ENCODE measurements around the gene EPHA8. TPM values are rescaled to one million over a fixed set of nuclear protein-coding genes. Genes with fewer than 3 reads are reported as not detected.

EPHA8 gene
- total RNA-seq, 2 experiments from 2014 or later = not detected

GRCh38 chr1:22529901-22530621, 33.2 kb upstream of the EPHA8 start:
- H3K4me3 Mint-ChIP-seq = no peak overlapping the region
- H3K27ac Mint-ChIP-seq = peak overlapping the region; percentile 40
- no peaks in the 10 kb centered on the region for H3K9me3 Mint-ChIP-seq
- H3K4me1 Mint-ChIP-seq = no peaks in the 10 kb centered on the region
- H3K36me3 Mint-ChIP-seq = peaks cover 2% of the 10 kb centered on the region
- no peaks in the 10 kb centered on the region for H3K27me3 Mint-ChIP-seq
- no peak for DNase-seq

GRCh38 chr1:22530715-22531114, 32.6 kb upstream of the EPHA8 start:
- Mint-ChIP-seq H3K4me1 (no peaks in the 10 kb centered on the region), H3K27ac (no peak overlapping the region), H3K9me3 (no peaks in the 10 kb centered on the region), H3K27me3 (no peaks in the 10 kb centered on the region), H3K36me3 (peaks cover 2% of the 10 kb centered on the region), H3K4me3 (no peak overlapping the region)
- DNase-seq = no peak

DNA sequence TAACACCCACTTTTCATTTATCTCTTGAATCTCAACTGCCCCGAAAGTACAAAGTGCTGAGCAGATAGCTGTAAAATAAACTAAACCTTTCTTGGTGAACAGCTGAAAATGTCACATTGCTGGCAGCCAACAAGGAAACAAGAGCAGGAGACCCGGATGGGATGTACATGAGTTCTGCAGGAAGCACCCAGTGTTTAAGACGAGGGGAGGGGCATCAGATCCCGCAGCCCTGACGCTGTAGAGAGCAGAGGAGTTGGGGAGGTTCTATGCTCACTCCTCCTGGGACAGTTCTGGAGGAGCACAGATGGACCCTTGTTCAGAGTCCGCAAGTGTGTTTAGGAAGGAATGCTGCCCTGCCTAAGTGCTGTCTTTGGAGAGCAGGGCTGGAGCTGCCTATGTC, 32.0 kb upstream of the EPHA8 start:
- no peaks in the 10 kb centered on the region for H3K9me3 Mint-ChIP-seq
- H3K36me3 Mint-ChIP-seq = peaks cover 2% of the 10 kb centered on the region
- no peak overlapping the region for H3K27ac Mint-ChIP-seq
- H3K4me3 Mint-ChIP-seq = no peak overlapping the region
- H3K27me3 Mint-ChIP-seq = no peaks in the 10 kb centered on the region
- DNase-seq = no peak
- no peaks in the 10 kb centered on the region for H3K4me1 Mint-ChIP-seq

DNA sequence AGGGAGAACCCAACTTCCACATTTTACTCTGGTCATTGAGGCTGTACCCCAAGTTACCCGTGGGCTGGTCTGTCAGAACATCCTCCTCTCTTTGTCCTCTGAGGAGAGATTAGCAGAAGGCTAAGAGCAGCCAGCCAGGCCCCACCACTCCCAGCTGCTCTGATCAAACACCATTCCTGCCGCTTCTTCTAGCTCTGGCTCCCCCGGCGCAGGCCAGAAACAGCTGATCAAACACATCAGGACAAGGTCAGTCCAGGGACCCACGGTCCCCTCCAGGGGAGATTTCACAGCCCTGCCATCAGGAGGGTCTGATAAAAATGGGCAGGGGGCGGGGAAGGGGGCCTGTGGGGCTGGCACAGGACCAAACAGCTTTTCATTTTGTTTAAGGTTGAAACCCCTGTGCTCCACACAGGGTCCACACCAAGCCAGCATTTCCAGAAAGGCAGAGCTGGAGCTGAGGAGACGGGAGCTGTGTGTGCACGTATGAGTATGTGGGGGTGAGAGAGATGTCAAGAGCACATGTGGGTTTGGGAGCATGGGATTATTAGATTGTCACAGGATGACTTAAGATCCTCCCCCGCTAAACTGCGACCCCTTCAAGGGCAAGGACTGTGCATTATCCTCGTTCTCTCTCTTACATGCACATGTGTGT, 29.9 kb upstream of the EPHA8 start:
- Mint-ChIP-seq H3K4me3 (no peak overlapping the region), H3K27ac (no peak overlapping the region), H3K9me3 (no peaks in the 10 kb centered on the region), H3K36me3 (peaks cover 5% of the 10 kb centered on the region), H3K27me3 (no peaks in the 10 kb centered on the region), H3K4me1 (peaks cover 2% of the 10 kb centered on the region)
- DNase-seq = no peak

- Mint-ChIP-seq H3K27ac (peak overlapping the region; percentile 57), H3K27me3 (no peaks in the 10 kb centered on the region), H3K36me3 (peaks cover 5% of the 10 kb centered on the region)
Measured at GRCh38 chr1:22534951-22535350, 28.3 kb upstream of the EPHA8 start.

GRCh38 chr1:22535399-22535798, 27.9 kb upstream of the EPHA8 start:
- no peaks in the 10 kb centered on the region for H3K27me3 Mint-ChIP-seq
- H3K4me1 Mint-ChIP-seq = peaks cover 15% of the 10 kb centered on the region
- no peak for DNase-seq
- peak overlapping the region; percentile 57 for H3K27ac Mint-ChIP-seq
- H3K4me3 Mint-ChIP-seq = no peak overlapping the region
- H3K9me3 Mint-ChIP-seq = no peaks in the 10 kb centered on the region
- peaks cover 5% of the 10 kb centered on the region for H3K36me3 Mint-ChIP-seq

More at GRCh38 chr1:22534951-22535350, 28.3 kb upstream of the EPHA8 start:
- no peak for DNase-seq
- peaks cover 13% of the 10 kb centered on the region for H3K4me1 Mint-ChIP-seq
- H3K9me3 Mint-ChIP-seq = no peaks in the 10 kb centered on the region
- H3K4me3 Mint-ChIP-seq = no peak overlapping the region

DNA sequence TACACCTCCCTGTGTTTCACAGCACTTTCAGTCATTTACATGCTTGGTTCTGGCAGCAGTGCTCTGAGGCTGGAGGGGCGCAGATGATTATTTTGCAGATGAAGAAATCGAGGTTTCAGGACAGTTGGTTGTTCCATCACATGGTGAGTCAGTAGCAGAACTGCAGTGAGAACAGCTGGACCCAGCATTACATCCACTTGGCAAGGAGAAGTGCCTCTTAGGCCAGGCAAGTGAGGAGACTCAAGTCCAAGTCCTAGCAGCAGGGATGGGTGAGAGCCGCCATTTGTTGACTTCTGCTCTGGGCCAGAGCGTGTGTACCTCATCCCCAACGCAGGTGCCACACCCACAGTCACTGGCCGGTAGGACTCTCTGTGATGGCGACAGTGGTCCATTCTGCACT, 26.8 kb upstream of the EPHA8 start:
- H3K4me1 Mint-ChIP-seq = peaks cover 15% of the 10 kb centered on the region
- H3K27ac Mint-ChIP-seq = no peak overlapping the region
- peaks cover 5% of the 10 kb centered on the region for H3K36me3 Mint-ChIP-seq
- H3K4me3 Mint-ChIP-seq = no peak overlapping the region
- H3K27me3 Mint-ChIP-seq = no peaks in the 10 kb centered on the region
- no peaks in the 10 kb centered on the region for H3K9me3 Mint-ChIP-seq
- DNase-seq = no peak

DNA sequence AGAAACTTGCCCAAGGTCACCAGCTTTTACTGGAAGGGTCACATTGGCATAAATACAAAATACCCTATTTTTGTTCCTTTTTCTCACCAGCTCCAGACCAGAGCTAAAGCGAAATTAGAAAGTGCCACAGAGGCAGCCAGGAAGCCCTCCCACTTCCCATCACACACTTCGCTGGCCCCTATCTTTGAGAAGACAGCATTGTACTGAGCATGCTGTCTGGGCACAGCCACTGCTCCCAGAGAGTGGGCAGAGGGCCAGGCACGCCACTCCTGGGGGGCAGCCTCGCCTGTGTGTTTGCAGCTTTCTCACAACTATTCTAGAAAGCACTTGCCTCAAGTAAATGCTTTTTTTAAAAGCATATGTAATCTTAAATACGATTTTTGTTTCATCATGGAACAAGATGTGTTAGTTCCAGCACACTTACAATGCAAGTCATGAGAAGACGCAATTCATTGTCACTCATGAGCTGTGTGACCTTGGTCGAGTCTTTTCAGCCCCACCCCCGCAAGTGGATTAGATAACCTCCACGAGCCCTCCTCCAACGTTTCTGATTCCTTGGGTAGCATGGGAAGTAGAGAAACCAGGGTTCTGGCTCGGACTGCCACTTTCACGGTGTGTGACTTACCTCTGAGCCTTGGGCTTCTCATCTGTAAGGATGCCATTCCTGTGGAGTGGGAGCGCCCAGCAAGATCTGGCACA, 25.7 kb upstream of the EPHA8 start:
- DNase-seq = no peak
- no peak overlapping the region for H3K27ac Mint-ChIP-seq
- H3K4me1 Mint-ChIP-seq = peaks cover 15% of the 10 kb centered on the region
- no peaks in the 10 kb centered on the region for H3K9me3 Mint-ChIP-seq
- no peaks in the 10 kb centered on the region for H3K27me3 Mint-ChIP-seq
- H3K4me3 Mint-ChIP-seq = no peak overlapping the region
- peaks cover 5% of the 10 kb centered on the region for H3K36me3 Mint-ChIP-seq

DNA sequence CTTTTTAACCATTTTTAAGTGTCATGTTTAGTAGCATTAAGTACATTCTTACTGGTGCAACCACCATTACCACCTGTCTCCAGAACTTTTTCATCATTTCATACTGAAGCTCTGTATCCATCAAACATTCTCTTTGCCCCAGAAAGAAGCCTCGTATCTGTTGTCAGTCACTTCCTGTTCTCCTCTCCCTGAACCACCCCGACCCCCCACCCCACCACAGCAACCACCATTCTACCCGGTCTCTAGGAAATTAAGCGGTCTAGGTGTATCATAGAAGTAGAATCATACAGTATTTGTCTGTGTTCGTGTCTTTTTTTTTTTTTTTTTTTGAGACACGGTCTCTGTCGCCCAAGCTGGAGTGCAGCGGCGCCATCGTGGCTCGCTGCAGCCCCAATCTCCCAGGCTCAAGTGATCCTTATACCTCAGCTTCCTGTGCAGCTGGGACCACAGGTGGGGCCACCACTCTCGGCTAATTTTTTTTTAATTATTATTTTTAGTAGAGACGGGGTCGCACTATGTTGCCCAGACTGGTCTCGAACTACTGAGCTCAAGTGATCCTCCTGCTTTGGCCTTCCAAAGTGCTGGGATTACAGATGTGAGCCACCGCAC, 23.7 kb upstream of the EPHA8 start:
- H3K4me3 Mint-ChIP-seq = peak overlapping the region; percentile 40
- no peak for DNase-seq
- H3K9me3 Mint-ChIP-seq = no peaks in the 10 kb centered on the region
- peaks cover 15% of the 10 kb centered on the region for H3K4me1 Mint-ChIP-seq
- peaks cover 2% of the 10 kb centered on the region for H3K36me3 Mint-ChIP-seq
- H3K27me3 Mint-ChIP-seq = no peaks in the 10 kb centered on the region
- H3K27ac Mint-ChIP-seq = peak overlapping the region; percentile 19

GRCh38 chr1:22540337-22540736, 23.0 kb upstream of the EPHA8 start:
- DNase-seq = no peak
- Mint-ChIP-seq H3K27ac (peak overlapping the region; percentile 49), H3K4me1 (peaks cover 15% of the 10 kb centered on the region), H3K36me3 (peaks cover 2% of the 10 kb centered on the region), H3K9me3 (no peaks in the 10 kb centered on the region), H3K27me3 (no peaks in the 10 kb centered on the region), H3K4me3 (no peak overlapping the region)

DNA sequence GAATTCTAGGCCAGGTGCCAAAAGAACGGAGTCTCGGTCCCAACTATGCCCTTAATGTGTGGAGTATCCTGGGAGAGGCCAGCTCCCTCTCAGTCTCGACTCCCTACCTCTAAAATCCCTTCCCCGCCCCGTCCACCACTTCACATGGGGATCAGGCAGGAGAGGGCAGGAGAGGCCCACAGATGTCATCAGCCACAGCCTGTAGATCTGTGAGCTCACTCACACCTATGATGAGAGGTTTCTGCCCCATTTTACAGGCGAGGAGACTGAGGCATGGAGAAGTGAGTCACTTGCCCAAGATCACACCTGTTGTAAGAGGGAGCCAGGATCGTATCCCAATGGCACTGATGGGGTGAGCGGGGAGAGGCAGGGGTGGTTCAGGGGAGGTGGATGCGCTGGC, 20.4 kb upstream of the EPHA8 start:
- H3K9me3 Mint-ChIP-seq = no peaks in the 10 kb centered on the region
- peaks cover 15% of the 10 kb centered on the region for H3K4me1 Mint-ChIP-seq
- DNase-seq = no peak
- H3K27me3 Mint-ChIP-seq = peaks cover 12% of the 10 kb centered on the region
- H3K4me3 Mint-ChIP-seq = no peak overlapping the region
- H3K27ac Mint-ChIP-seq = no peak overlapping the region
- H3K36me3 Mint-ChIP-seq = peaks cover 1% of the 10 kb centered on the region

GRCh38 chr1:22543679-22544078, 19.6 kb upstream of the EPHA8 start:
- Mint-ChIP-seq H3K27me3 (peaks cover 20% of the 10 kb centered on the region), H3K27ac (no peak overlapping the region), H3K4me1 (peaks cover 11% of the 10 kb centered on the region), H3K4me3 (no peak overlapping the region), H3K36me3 (peaks cover 1% of the 10 kb centered on the region), H3K9me3 (no peaks in the 10 kb centered on the region)
- no peak for DNase-seq

- Mint-ChIP-seq H3K27me3 (peaks cover 29% of the 10 kb centered on the region), H3K4me1 (peaks cover 3% of the 10 kb centered on the region), H3K36me3 (peaks cover 2% of the 10 kb centered on the region), H3K9me3 (no peaks in the 10 kb centered on the region), H3K4me3 (no peak overlapping the region), H3K27ac (no peak overlapping the region)
- DNase-seq = no peak
Measured at GRCh38 chr1:22544606-22545005, 18.7 kb upstream of the EPHA8 start.

DNA sequence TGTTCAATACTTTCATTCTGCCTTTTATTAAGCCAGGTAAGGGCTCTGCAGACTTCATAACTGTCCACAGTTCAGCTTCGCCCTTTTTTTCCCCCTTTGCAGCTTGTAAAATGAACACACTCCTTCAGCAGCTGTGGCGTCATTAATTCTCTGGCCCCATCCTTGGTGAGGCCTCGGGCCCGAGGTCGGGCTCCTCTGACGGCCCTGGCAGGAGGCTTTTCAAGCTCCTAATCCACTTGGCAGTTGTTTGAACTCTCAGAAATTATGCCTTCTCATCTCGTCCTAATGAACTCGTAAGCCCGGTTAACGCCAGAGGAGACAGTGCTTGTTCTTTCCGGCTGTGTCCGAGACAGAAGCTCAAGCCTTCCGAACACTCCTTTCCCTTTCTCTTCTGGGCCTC, 18.1 kb upstream of the EPHA8 start:
- H3K4me3 Mint-ChIP-seq = no peak overlapping the region
- peaks cover 2% of the 10 kb centered on the region for H3K36me3 Mint-ChIP-seq
- no peaks in the 10 kb centered on the region for H3K9me3 Mint-ChIP-seq
- no peaks in the 10 kb centered on the region for H3K4me1 Mint-ChIP-seq
- no peak overlapping the region for H3K27ac Mint-ChIP-seq
- peaks cover 30% of the 10 kb centered on the region for H3K27me3 Mint-ChIP-seq
- DNase-seq = no peak

DNA sequence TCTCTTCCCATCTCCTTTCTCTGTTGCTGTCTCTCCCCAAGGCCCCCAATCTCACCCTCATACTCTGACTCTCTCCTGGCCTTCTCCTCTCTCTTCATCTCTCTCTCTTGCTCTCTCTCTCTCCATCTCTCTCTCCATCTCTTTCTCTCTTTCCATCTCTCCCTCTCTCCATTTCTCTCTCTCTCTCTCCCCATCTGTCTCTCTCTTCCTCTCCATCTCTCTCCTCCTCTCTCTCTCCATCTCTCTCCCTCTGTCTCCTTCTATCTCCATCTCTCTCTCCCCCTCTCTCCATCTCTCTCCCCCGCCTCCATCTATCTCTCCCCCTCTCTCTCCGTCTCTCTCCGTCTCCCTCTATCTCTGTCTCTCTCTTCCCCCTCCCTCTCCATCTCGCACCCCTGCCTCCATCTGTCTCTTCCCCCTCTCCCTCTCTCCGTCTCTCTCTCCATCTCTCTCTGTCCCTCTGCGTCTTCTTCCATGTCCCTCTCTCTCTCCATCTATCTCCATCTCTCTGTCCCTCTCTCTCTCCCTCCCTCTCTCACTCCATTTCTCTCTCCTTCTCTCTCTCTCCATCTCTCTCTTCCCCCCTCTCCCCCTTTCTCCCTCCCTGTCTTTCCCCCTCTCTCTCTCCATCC, 16.0 kb upstream of the EPHA8 start:
- Mint-ChIP-seq H3K36me3 (peaks cover 2% of the 10 kb centered on the region), H3K4me3 (no peak overlapping the region), H3K27me3 (peaks cover 45% of the 10 kb centered on the region), H3K27ac (no peak overlapping the region), H3K9me3 (no peaks in the 10 kb centered on the region), H3K4me1 (no peaks in the 10 kb centered on the region)
- DNase-seq = no peak

Data from activated naive CD8-positive, alpha-beta T cell treated with anti-CD3 and anti-CD28 coated beads for 36 hours (primary cell).